Epithelial cell of proximal tubule (primary cell): Measurements from ENCODE around the gene CNGB1. TPM values are rescaled to one million over a fixed set of nuclear protein-coding genes. Genes with fewer than 3 reads are reported as not detected.
"Not testable (repeated sequence)": the region's sequence is repeated elsewhere in the genome, so short reads cannot be mapped to it uniquely, and the experiment has no call there.

ENCODE experiments used
- DNase-seq: peaks from one replicate; pipeline ENCODE4 v3.0.0-alpha.2; 2011; ENCODE audit warnings: low read depth
- H3K4me3 ChIP-seq: 2 replicates; pipeline ENCODE4 v1.5.1; 2011; ENCODE audit warnings: low read depth, mild to moderate bottlenecking, low read length
- CTCF ChIP-seq: conservative IDR thresholded peaks from 2 replicates; pipeline ENCODE4 v1.5.1; 2012; ENCODE audit warnings: low read depth, mild to moderate bottlenecking, low read length
- total RNA-seq: library from RNA; depleted of rRNA; stranded (reverse); fragments of >200 nt; gene quantifications from 2 replicates; pipeline ENCODE4 v1.2.3, GENCODE V29; 2015

CNGB1 gene
- total RNA-seq, 1 donor from 2014 or later = 1.4 TPM

DNA sequence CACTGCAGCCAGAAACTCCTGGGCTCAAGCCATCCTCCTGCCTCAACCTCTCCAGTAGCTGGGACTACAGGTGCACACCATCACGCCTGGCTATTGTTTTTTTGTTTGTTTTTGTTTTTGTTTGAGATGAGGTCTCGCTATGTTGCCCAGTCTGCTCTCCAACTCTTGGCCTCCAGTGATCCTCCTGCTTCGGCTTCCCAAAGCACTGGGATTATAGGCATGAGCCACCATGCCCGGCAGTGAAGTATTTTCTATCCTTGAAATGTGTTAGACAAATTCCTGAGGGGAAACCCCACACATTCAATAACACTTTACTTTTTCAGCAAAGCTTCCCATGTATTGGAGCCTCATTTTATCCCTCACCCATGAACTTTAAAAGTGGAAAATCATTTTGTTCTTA is 87.4 kb downstream of the CNGB1 start:
- no peak overlapping the region for H3K4me3 ChIP-seq

GRCh38 chr16:57882792-57883191 is 88.1 kb downstream of the CNGB1 start:
- no peak for DNase-seq
- H3K4me3 ChIP-seq = no peak overlapping the region
- TF ChIP-seq CTCF = no peak

More for the DNA sequence above, 87.4 kb downstream of the CNGB1 start:
- TF ChIP-seq CTCF = no peak
- DNase-seq = no peak

DNA sequence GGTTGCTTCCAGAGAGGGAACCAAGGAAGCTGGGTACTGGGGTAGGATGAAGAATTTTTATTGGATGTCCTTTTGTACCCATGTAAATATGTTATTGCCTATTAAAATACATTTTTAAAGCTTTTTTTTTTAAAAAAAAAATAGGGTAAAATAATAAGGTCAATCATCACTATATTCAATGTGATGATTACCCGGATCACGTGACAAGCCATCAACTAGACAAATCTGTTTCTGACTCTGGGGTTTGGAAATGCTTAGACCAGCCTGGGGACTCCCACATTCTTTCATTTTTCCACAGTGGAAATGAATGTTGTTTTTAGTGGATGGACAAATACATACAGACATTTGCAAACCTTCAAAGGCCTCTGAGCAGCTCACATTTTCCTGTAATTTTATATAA is 88.7 kb downstream of the CNGB1 start:
- no peak for TF ChIP-seq CTCF
- no peak overlapping the region for H3K4me3 ChIP-seq
- no peak for DNase-seq

DNA sequence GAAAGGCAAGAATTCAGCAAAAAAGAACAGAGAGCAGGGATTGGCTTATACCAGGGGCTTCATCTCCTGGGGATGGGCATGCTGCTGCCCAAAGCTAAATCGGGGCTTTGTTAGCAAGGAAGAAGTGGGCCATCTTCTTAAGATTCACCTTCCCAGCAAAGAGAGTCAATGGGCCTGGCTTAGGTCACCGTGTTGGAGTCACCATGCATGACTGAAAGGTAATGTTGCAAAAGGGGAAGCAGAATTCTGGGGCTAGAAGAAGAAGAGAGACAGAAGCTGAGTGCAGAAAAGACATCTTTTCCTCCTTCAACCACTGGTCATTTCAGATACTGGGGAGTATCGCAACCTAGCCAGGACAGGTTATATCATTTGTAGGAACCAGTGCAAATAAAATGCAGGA is 92.3 kb downstream of the CNGB1 start:
- DNase-seq = no peak
- H3K4me3 ChIP-seq = no peak overlapping the region
- no peak for TF ChIP-seq CTCF

- no peak overlapping the region for H3K4me3 ChIP-seq
- no peak for DNase-seq
- no peak for TF ChIP-seq CTCF
Measured at GRCh38 chr16:57876210-57876609, 94.7 kb downstream of the CNGB1 start.

- DNase-seq = no peak
- no peak overlapping the region for H3K4me3 ChIP-seq
- TF ChIP-seq CTCF = no peak
Measured at GRCh38 chr16:57875347-57875746, 95.6 kb downstream of the CNGB1 start.

- DNase-seq = no peak
- no peak for TF ChIP-seq CTCF
- H3K4me3 ChIP-seq = no peak overlapping the region
Measured at GRCh38 chr16:57873218-57873617, 97.7 kb downstream of the CNGB1 start.

DNA sequence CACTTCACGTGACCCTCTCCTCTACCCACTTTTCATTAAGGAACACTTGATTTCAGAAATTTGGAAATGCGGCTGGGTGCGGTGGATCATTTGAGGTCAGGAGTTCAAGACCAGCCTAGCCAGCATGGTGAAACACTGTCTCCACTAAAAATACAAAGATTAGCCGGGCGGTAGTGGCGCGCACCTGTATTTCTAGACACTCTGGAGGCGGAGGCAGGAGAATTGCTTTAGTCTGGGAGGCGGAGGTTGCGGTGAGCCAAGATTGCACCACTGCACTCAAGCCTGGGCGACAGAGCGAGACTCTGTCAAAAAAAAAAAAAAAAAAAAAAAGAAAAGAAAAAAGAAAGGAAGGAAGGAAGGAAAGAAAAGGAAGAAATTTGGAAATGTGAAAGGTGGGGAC is 98.2 kb downstream of the CNGB1 start:
- H3K4me3 ChIP-seq, DNase-seq: not testable (repeated sequence)
